A204.1 (cell line): Measurements from ENCODE around the gene MBTPS1.

Experiments
- FAIRE-seq: peaks from 2 replicates; lab custom pipeline; 2012; peaks lifted over from hg19 to GRCh38; lab: Jason Lieb, UNC

The MBTPS1 gene

GRCh38 chr16:84116720-84117493 lies at the start of gene MBTPS1:
TSS of gene MBTPS1 (minus strand) at chr16:84116942. CDS start at chr16:84101783, 15,159 bp downstream.
- peak; percentile 30 for FAIRE-seq

- no peak for FAIRE-seq
Measured at GRCh38 chr16:84165746-84166145, 49.0 kb upstream of the MBTPS1 start.

- no peak for FAIRE-seq
Measured at GRCh38 chr16:84161801-84162200, 45.1 kb upstream of the MBTPS1 start.

DNA sequence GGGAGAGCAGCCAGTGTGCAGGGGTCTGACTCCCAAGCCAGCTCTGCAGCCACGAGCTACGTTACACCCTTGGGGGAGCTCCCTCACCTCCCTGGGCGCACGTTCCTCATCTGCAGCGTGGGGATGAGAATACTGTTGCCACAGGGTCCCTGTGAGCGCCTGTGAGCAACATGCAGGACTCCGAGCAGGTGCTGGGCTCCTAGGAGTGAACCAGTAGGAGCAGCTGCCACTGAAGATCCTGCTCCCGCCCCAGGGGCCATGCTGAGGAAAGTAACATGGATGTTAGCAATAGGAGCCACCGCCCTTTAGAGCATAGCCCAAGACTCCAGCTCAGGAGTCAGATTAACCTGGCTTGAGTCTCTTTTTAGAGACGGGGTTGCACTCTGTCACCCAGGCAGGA lies 44.3 kb upstream of the MBTPS1 start:
- FAIRE-seq = no peak

DNA sequence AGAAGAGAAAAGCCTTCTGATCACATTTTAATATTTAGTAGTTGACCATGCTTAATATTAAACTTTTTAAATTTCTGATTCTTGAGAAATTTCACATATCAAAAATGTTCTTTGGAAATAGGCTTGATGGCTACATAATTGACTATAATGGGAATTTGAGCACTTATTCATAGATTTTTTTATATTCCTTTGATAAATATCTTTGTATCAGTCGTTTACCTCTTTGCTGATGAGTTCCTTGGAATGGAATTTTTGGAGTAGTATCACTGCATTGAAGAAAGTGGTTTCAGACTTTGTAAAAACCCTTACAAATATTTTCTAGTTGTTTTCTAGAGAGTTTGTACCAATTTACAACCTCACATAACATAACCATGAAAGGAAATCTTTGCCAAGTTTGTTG lies 43.1 kb upstream of the MBTPS1 start:
- no peak for FAIRE-seq

DNA sequence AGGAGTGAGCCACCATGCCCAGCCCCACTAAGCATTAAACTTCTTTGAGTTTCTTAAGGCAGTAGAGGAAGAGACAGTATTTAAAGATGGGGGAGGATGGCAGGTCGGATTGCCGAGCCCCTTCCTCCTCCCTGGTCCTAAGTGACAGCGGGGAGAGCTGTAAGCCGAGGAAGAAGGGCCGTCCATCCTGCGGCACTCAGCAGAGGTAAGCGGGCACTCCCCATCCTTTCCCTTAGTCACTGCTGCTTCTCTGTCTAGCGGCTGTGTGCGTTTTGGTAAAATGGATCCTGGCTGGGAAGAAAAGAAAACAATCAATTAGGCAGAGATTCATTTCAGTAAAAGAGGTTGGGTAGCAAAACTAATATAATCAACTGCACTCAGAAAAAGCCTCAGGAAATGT lies 42.3 kb upstream of the MBTPS1 start:
- no peak for FAIRE-seq

DNA sequence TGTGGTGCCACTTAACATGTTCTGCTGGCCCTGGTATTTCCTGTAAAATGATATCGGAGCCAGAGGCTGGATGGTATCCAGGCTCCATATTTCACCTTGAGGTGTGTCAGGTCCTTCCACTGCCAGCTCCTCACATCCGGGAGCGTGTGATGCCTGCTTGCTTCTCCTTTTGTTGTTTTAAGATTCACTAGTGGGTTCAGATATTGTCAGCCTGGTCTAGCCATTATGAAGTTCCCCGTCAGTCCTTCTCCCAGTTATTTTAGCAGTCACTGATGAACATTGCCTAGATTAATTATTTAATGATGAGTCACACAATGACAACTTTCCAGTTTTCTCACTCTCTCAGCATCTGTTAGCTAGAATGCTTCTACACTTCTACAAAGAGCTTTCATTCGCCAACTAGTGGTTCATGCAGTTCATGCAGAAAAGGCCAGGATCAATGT lies 39.6 kb upstream of the MBTPS1 start:
- FAIRE-seq = no peak

DNA sequence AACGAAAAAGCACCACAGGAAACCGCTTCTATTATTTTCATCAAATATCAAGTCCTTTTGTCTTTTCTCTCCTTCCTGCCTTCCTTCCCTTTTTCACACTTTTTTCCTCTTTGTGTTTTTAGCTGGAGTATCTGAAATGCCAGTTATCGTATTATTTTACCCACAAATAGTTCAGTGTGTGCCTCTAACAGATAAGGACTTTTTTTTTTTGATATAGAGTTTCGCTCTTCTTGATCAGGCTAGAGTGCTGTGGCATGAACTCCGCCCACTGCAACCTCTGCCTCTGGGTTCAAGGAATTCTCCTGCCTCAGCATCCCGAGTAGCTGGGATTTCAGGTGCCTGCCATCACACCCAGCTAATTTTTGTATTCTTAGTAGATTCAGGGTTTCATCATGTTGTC lies 39.0 kb upstream of the MBTPS1 start:
- no peak for FAIRE-seq

- FAIRE-seq = no peak
Measured at GRCh38 chr16:84155226-84155625, 38.5 kb upstream of the MBTPS1 start.

DNA sequence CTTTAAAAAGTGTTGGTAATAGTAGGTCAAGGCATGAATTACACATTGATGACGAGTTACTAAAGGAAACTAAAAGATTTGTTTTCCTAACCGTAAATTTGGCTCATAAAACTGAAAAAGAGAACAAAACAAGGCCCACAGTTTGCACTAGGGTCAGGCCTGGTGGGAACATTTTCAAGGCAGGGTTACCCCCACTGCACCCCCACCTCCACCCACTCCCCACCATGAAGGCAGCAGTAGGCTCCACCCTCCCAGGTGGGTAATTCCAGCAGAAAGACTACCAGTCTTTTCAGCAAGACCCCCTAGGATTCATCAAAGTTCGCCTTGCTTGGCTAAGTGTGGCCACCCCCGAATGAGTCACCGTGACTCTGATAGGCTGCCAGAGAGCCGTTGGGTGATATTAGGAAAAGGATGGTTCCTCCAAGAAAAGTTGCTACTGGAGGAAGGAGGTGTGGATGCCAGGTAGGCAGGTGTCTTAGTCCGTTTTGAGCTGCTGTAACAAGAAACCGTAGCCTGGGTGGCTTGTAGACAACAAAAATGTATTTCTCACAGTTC lies 37.0 kb upstream of the MBTPS1 start:
- no peak for FAIRE-seq

- FAIRE-seq = no peak
Measured at GRCh38 chr16:84150926-84151325, 34.2 kb upstream of the MBTPS1 start.

- FAIRE-seq = no peak
Measured at GRCh38 chr16:84144859-84145639, 28.3 kb upstream of the MBTPS1 start, which contains the start of the genes DNAAF1 and HSDL1. TSS of gene DNAAF1 (plus strand) at chr16:84145308. CDS start at chr16:84145441, 133 bp downstream. TSS of gene HSDL1 (minus strand) at chr16:84145177. CDS start at chr16:84131321, 13,856 bp downstream.

- no peak for FAIRE-seq
Measured at GRCh38 chr16:84144209-84144858, 27.6 kb upstream of the MBTPS1 start.

GRCh38 chr16:84143784-84144199 lies 27.1 kb upstream of the MBTPS1 start:
- no peak for FAIRE-seq

DNA sequence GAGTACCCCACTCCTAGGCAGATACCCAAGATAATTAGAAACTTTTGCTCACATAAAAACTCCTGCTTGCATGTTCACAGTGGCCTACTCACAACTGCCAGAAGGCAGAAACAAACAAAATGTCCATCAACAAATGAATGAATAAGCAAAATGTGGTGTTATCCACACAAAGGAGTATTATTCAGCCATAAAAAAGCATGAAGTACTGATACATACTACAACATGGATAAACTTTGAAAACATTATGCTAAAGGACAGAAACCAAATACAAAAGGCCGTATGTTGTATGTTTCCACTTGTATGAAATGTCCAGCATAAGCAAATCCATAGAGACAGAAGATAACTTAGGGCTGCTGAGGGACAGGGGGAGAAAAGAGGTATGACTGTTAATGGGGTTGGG lies 26.3 kb upstream of the MBTPS1 start:
- FAIRE-seq = no peak

DNA sequence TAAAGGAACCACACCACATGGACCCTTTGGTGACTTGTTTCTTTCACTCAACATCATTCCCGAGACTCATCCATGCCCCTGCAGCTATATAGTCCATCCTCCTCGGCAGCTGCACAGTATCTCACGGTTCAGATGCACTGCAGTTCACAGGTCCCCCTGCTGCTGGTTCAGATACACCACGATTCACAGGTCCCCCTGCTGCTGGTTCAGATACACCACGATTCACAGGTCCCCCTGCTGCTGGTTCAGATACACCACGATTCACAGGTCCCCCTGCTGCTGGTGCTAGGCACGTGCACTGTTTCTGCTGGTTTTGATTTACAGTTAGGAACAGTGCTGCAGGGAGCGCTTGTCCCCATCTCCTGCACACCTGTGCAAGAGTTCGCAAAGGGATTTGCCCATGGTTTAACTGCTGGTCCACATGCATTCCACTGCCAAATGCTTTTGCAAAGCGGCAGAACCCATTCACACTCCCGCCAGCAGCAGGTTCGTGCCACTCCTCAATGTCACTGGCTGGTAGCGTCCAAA lies 24.5 kb upstream of the MBTPS1 start:
- no peak for FAIRE-seq

DNA sequence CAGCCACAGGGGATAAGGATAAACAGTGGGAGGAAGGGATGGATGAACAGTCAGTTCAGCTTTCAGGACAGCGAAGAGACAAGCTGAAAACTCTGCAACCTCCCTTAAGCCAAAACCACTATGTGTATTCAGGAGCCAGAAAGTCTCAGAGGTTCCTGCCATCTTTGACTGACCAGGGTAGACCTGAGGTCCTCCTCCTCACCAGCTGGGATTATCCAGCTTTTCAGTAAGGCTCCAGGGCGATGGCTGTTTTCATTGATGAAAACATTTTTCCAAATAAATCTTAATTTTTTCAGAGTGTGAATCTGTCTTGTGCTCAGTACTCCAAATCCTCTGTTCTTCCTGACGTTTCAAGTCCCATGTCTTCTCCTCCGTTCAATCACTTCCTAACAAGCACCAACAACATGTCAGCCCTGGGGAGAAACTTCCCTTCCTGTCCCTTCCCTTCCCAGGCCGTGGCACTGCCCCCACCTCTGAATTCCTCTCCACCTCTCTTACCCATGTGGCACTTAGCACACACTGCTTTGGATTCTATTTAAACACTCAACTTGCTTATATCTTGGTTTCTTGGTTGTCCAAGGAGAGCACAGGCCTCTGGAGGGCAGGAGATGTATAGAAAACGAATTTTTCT lies 23.0 kb upstream of the MBTPS1 start:
- FAIRE-seq = no peak

GRCh38 chr16:84138824-84139627 lies 22.3 kb upstream of the MBTPS1 start:
- FAIRE-seq = no peak

GRCh38 chr16:84138500-84138823 lies 21.7 kb upstream of the MBTPS1 start:
- FAIRE-seq = no peak

DNA sequence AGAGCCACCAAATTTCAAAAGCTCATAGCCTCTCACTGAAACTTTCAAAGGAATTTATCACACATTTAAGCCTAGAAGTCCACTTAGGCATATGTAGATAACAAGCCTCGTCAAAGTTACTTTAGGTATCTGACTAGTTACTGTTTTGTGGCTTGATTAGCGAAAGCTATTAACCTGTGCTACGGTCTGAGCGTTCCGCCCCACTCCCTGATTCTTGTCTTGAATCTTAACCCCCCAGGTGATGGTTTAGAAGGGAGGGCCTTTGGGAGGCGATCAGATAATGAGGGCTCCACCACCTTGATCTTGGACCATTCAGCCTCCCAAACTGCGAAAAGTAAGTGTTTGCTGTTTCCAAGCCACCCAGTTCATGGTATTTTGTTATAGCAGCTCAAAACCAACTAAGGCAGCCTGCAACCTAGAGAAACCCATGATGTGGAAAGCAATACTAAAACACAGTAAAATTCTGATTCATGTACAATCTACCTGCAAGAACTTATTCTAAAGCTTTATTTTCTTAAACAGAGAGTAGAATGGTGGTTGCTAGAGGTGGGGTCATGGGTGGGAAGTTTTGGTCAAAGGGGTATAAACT lies 21.1 kb upstream of the MBTPS1 start:
- FAIRE-seq = no peak

- no peak for FAIRE-seq
Measured at GRCh38 chr16:84137287-84137686, 20.5 kb upstream of the MBTPS1 start.
